Activated CD4-positive, alpha-beta T cell treated with anti-CD3 and anti-CD28 coated beads for 1 hour (primary cell): ENCODE measurements around the gene KCNAB1.
"Not testable (repeated sequence)": the region's sequence is repeated elsewhere in the genome, so short reads cannot be mapped to it uniquely, and the experiment has no call there.

Experiments
- DNase-seq: peaks from one replicate; pipeline ENCODE4 v3.0.0-alpha.2; 2020

The KCNAB1 gene

DNA sequence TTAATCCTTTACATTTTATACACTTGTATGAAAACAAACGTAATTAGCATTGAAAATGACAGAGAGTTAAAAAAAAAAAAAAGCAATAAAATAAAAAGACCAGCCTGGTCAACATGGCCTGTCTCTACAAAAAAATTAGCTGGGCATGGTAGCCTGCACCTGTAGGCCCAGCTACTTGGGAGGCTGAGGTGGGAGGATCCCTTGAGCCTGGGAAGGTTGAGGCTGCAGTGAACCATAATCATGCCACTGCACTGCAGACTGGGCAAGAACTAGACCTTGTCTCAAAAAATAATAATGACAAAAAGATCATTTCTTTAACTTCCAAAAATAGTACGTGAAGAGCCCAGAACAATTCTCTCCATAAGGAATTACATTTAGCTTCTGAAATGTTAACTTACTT is 432.6 kb downstream of the KCNAB1 start:
- DNase-seq = no peak

DNA sequence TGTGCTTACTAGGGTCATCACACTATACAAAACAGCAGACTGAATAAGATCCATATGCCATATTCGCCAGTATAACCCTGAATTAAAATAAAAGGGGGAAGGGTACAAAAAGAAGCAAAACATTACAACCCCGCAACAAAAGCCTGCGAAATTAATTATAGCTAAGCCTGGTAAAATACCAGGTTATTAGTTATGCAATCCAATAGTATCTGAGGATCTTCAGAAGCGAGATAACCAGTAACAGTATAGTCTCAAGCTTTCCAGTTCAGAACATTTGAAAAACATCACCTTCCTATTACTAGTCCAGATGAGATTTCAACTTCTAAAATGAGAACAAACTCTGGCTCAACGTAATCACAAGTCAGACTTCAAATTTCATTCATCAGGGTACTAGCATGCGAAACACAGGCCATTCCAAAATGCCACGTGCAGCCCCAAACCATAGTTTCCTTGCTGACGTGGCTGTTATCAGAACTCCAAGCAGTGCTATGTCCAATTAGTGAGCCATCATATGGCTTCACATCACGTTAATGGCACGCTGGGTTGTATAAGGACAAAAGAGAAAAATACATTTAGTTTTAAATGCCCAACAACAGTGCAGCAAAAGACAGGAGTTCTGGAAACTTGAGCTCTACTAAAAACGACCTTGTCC is 433.5 kb downstream of the KCNAB1 start:
- no peak for DNase-seq

DNA sequence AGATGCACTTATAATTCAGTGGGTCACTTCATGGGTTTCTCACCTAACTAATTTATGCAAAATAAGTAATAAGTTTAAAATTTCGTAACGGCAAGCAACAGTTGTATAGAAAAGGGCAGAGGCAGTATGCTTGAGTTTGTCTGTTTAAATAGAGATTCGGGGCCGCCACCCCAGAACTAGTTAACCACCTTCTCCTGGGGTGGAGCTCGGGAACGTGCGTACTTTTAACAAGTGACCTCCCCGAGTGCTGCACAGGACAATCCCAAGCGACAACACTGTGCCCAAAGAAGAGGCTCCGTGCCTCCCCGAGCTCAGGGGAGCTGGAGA is 434.1 kb downstream of the KCNAB1 start:
- no peak for DNase-seq

DNA sequence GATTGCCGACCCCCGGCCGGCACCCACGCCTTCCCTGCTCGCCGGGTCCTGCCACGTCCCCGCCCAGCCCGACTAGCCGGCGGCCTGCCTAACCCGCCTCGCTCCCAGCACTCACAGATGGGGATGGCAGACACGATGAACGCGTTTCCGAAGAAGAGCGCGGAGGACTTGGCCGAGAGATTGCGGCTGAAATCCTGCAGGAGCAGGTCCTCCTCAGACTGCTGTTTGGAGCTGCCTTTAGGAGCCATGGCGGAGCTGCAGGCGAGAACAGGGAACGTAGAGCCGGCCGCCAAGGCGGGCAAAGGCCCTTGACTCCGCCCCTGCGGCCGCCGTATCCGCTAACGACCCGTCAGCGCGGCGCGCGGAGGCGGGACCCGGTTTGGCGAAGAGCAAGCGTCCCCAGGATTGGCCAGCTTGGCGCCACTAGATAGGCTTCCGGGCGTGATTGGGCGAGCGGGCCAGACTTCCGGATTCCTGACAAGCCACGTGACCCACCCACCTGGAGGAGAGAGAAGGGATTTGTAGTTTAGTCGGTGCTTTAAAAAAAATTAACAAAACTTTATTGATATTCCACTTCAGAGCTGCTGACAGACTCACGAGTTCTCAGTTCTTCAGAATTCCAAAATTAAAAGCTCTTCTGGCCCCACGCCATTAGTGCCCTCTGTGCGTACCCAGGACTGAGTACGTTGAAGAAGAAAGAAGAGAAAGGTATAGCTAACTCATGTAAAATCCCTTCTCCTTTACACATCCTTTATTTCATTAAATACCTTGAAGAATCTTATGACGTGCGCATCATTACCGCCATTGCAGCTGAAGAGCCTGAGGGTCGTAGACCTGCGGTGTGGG is 434.7 kb downstream of the KCNAB1 start, which contains the start of gene SSR3:
Gene SSR3 (minus strand): TSS at position 276 of the 846 bp plus-strand sequence. CDS start 28 bp downstream, at position 248.
- peak; percentile 97 for DNase-seq

DNA sequence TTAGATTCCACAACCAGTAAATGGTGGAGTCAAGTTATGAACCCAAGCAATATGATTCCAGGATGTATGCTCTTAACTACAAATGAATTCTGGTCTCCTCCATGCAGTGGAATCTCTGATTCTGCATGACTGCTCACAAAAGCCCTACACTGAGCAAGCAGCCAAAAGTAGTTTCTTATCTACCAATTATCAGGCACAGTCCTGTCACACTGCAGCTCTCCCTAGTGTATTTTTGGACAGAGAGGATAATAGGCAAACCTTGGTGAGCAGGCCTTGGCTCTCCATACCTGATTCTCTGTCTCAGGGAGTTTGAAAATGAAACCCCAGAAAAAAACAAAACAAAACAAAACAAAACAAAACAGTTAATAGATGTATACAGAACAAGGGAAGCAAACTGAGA is 438.0 kb downstream of the KCNAB1 start:
- DNase-seq = no peak

DNA sequence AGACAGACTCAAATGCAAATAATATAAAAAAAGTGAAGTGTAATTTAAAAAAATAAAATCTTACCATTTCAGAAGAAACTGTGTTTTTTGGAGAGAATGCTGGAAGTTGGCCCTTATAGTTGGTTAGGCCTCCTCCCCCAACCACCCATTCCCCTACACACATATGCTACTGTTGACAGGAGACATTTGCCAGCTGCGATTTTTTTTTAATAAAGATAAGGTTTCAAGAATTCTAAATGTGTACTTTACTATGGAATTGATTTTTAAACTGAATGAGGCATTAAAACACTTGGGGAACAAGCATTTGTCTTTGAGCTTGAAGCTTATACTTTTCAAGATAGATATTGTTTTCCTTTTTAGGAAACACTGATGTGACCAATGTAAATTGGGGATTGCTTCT is 438.9 kb downstream of the KCNAB1 start:
- DNase-seq = no peak

DNA sequence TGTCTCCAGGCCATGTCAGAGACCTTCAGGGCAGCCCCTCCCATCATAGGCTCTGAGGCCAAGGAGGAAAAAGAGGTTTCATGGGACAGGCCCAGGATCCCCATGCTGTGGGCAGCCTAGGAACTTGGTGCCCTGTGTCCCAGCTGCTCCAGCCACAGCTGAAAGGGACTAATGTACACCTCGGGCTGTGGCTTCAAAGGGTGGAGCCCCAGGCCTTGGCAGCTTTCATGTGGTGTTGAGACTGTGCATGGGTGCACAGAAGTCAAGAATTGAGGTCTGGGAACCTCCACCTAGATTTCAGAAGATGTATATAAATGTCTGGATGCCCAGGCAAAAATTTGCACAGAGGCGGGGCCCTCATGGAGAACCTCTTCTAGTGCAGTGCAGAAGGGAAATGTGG is 441.2 kb downstream of the KCNAB1 start:
- DNase-seq = no peak

DNA sequence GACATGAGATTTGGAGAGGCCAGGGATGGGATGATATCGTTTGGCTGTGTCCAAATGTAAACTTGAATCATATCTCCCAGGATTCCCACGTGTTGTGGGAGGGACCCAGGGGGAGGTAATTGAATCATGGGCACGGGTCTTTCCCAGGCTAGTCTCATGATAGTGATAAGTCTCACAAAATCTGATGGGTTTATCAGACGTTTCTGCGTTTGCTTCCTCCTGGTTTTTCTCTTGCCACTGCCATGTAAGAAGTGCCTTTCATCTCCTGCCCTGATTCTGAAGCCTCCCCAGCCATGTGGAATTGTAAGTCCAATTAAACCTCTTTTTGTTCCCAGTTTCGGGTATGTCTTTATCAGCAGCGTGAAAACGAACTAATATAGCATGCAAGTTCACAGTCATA is 442.1 kb downstream of the KCNAB1 start:
- DNase-seq = not testable (repeated sequence)

DNA sequence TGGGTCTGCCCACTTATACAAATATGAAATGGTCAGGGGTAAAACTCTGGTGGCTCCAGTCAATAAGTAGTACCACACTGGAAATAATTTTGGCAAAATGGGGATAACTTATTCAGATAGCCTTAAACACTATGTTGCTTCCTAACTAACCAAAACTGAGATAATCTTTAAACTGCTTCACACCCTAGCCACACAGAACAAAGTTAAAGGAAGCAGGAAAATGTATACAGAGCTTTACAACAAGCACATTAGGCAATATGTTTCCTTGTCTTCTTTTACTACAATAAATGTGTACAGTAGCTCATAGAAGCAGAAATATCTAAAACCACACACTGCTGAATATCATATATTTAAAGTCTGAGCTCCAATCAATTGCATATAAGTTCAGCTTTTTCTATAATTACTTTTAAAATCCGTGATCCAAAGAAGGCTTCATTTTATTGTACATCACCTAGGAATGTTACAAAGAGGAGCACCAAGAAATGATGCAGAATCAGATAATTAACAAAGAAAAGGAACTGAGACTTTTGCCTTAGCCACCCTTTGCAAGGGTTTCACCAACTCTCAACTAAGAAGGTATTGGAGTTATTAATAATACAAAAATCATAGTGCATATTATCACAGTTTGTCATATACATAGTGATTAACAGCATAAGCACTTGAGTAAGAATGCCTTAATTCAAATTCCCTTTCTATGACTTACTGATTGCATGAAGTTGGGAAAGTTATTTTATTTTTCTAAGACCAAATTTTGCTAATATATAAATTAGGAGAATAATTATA is 443.7 kb downstream of the KCNAB1 start:
- DNase-seq = no peak

DNA sequence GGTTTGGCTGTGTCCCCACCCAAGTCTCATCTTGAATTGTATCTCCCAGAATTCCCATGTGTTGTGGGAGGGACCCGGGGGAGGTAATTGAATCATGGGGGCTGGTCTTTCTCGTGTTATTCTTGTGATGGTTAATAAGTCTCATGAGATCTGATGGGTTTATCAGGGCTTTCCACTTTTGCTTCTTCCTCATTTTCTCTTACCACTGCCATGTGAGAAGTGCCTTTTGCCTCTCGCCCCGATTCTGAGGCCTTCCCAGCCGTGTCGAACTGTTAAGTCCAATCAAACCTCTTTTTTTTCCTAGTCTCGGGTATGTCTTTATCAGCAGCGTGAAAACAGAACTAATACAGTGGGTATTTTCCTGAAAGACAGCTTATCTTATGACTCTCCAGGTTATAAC is 448.6 kb downstream of the KCNAB1 start:
- not testable (repeated sequence) for DNase-seq

DNA sequence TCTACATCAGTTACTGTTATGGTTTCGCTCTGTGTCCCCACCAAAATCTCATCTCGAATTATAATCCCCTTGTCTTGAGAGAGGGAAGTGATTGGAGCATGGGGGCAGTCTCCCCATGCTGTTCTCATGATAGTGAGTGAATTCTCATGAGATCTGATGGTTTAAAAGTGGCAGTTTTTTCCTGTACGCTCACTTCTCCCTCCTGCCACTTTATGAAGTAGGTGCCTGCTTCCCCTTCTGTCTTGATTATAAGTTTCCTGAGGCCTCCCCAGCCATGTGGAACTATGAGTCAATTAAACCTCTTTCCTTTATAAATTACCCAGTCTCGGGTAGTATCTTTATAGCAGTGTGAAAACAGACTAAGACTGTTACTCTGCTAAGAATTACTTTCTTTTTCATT is 449.5 kb downstream of the KCNAB1 start:
- not testable (repeated sequence) for DNase-seq

DNA sequence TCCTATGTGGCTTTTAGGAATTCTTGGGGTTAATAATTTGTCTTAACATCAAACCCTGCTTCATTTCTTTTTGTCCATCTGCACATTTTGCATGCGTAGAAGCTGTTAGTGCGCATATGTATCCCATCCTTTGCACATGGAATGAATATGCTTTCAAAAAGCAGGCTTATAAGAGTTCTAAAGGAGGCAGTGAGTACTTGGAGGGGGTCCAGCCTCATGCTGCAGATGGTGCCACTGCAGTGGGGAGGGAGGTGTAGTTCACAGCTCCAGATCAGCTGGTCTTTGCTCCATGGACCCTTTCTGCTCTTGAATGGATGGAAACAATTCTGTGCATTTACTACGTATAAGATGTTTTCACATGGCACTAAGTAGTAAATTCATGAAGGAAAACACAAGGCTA is 455.3 kb downstream of the KCNAB1 start:
- no peak for DNase-seq

DNA sequence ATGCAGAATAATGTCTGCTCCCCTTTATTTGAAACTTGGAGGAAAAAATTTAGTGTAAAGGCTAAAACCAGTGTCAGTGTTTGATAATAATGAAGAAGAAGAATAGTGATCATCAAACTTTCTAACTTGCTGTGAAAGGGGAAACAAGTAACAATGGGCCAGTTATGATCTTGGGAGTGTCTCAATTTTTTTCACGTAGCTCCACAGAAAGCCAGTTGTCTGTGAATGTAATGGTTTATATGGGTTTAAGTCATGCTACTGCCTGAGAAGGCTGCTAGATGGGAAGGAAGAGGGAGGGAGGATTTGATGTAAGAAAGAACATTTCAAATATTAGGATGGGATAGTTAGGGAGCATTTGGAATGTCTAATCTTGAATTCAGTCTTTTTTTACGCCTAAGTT is 455.7 kb downstream of the KCNAB1 start:
- DNase-seq = no peak

DNA sequence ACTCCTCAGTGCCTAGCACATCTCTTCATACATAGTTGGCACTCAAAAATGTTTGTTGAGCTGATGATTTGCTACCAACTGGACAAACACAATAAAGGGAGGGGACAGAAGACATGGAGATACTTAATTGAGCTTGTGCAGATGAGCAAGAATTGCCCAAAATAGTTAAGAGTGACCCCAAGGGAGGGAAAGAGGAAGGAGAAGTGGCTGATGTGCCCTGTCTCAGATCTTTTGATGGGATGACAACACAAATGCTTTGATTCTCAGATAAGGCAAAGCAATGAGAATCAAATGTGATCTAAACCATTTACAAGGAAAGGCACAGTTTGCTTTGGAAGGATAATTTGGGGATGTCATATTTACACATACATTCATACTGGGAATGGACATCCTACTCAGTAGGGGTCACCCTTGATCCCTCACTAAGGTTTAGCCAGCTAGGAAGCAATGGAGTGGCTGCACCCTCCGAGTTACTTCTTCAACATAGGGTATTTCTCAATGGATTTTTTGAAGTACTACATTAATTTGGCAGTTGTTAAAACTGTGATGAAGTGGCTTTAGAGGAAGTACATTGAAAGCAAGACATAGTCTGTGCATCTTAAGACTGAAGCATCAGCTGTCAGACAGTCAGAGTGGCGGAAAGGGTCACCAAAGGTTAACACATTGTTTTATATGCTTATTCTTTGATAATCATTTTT is 456.4 kb downstream of the KCNAB1 start:
- no peak for DNase-seq

DNA sequence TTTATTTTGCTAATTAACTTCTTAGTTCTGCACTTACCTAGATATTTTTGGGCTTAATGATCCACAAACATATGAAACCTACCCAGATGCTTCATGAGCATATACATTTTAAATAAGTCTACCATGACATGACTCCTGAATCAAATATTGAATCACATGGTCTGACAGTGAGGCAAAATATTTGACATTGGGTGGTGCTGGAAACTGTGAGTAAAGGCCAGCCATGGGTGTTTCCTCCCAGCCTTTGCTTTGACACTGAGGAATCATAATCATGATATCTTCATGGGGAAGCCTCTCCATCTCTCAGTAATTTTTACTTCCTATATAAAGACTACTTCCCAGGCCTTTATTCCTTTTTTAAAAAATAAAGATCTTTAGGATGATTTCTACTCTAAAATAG is 457.4 kb downstream of the KCNAB1 start:
- DNase-seq = no peak

DNA sequence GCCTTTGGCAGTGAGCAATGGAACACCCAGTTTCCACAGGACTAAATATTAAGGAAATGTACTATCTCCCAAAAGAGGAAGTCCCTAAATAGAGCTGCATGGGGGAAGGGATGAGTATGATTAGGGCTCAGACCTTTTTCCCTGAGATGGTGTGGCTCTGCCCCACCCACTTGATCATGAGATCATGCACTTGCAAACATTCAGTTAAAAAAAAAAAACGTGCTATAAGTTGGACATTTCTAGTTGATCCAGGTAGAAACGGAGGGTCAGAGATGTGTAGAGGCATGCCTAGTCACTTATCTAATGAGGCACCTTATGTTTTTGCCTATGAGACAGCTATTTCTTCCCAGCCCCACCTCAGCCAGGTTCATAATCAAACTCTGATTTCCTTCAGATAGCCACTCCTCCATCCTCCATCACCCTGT is 459.1 kb downstream of the KCNAB1 start:
- DNase-seq = no peak

DNA sequence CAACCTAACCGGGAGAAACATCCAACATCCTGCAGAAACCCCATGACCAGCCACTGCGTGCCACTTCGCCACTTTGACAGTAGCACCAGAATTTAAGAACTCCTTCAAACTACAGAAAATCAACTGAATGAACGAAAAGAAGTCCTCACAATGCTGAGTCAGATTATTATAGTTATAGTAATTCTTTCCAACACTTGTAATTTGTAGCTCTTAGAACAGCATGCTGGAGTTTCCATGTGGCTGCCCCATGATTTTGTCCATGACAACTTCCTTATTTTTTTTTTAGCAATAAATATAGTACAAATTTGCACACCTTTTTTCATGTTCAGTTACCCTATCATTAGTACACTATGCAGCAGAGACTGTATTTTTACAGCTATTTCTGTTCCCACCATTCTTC is 460.7 kb downstream of the KCNAB1 start:
- DNase-seq = no peak

DNA sequence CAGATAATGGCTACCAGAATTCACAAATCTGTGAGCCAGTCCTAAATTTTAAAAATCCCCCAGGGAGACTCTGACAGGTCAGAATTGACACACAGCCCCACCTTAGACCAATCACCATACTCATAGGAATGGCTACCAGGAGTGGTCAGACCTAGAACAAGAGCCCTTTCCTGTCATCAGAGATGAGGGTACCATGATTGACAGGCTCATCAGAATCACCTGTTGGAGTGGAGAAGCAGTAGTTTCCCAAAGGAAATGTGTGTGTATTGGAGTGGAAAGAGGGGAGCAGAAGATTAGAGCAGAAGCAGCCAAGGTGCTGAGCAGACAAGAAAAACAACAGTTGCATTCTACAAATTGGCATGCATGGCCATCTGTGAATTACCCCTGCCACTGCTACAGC is 461.6 kb downstream of the KCNAB1 start:
- DNase-seq = no peak

DNA sequence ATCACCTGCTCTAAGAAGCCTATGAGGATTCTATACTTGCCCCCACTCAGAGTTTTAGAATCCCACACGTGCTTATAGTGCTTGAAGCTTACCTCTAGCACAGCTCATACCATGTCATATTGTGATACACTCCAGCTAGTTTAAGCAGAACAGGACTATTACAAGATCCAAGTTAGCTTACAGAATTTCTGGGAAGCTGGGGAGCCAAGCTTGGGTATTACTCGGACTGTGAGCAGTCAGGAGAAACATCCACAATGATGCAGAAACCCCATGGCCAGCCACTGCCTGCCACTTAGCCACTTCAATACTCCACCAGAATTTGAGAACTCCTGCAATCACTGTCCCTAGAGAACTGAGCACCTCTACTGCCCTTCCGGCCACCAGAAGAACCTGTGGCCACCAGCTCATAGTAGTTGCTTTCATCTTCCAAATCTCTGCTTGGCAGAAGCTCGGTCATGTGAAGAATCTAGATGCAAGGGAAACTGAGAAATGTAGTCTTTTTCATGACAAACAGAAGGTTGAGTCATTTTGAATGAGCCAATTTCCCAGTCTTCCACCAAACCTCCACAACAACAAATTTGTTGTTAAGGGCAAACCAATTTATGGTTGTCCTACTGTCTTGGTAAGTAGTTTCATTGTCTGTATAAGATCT is 462.3 kb downstream of the KCNAB1 start:
- no peak for DNase-seq

DNA sequence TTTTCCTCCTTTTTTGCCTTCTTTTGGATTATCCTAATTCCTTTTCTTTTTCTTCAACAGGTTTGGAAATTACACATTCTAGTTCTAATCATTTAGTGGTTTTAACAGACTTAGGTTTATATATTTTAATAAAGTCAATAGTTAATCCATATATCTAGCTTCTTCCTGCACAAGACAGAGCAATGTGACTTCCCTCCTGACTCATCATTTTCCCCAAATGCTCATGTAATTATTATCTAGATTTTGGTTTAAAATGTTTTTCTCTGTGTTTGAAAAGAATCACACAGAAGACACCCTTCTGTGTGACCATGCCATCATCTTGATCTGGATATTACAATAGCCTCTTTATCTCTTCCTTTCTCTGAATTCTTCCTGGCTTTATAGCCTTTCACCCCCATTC is 463.1 kb downstream of the KCNAB1 start:
- no peak for DNase-seq

DNA sequence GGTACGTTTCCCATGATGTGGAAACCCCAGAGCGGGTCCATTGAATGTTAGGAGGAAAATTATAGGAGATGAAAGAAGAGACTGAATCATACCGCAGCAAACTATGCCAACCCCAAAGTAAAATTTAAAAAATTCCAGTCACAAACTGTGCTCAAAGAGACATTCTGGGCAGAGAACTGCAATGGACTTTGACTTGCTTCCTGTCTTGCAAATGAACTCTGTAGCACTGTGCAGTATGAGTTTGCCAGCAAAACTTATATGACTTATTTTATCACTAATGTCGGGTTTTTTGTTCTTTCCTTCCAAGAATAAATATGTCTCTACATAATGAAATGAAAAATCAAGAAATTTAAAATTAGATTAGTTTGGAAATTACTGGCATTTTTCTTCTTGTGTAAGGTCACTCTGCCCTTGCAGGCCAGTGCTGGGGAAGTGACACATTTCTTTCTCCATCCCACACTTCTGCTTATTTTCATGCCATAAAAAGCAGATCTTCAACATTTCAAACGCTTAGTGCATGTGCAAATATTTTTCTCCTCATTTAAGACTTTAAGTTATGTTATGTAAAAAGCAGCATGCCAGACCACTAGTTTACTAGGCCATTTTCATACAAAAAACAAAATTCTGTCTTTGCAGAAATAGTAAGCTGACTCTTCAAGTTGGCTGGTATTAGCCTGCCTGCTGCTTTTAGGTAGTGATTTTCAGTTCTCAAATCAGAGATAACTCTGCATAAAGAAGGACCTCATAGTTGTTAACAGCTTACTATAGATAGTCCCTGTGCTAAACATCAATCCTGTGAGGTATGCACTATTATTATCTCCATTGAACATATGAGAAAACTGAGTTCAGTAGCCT is 466.8 kb downstream of the KCNAB1 start:
- DNase-seq = no peak

DNA sequence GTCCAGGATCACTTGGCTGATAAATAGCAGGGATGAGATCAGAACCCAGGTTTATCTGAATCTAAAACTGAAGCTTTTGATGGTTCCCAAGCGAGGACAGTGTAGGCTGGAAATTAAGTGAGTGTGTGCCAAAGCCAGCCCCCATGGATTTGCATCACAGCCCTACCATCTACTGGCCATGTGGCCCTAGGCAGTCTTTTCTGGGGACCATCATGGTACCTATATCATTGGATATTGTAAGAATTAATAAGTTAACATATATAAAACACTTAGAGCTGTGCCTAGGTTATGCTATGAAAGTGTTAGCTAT is 467.3 kb downstream of the KCNAB1 start:
- DNase-seq = no peak
